Kidney glomerular epithelial cell (primary cell): ENCODE data around the gene GFM1.
"Not testable (repeated sequence)": the region's sequence is repeated elsewhere in the genome, so short reads cannot be mapped to it uniquely, and the experiment has no call there.

Experiments
- DNase-seq: peaks from one replicate; lab custom pipeline; 2025; lab: John Stamatoyannopoulos, UW

Gene GFM1

GRCh38 chr3:158678687-158679086 is 34.4 kb downstream of the GFM1 start:
- no peak for DNase-seq

- DNase-seq = no peak
These were observed 35.2 kb downstream of the GFM1 start for GRCh38 chr3:158679547-158680000.

DNA sequence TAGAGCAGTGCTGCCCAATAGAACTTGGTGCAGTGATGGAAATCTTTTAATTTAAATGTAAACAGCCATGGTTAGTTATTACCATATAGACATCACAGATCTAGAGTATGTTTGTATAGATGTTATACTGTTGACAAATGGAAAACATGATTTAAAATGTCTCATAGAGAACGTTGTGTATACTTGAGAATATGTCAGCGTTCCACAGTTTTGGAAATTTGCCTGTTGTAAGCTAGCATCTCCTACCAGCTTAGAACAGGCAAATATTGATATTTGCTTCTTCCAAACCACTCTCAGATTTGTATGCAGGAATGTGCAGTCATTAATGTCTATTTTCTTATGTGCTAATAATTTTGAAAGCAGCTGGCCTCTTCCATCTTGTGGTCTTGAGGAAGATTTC is 36.5 kb downstream of the GFM1 start:
- DNase-seq = no peak

- peak; percentile 17 for DNase-seq
These were observed 39.1 kb downstream of the GFM1 start for GRCh38 chr3:158683230-158683962.

GRCh38 chr3:158685159-158685558 is 40.8 kb downstream of the GFM1 start:
- DNase-seq = no peak

DNA sequence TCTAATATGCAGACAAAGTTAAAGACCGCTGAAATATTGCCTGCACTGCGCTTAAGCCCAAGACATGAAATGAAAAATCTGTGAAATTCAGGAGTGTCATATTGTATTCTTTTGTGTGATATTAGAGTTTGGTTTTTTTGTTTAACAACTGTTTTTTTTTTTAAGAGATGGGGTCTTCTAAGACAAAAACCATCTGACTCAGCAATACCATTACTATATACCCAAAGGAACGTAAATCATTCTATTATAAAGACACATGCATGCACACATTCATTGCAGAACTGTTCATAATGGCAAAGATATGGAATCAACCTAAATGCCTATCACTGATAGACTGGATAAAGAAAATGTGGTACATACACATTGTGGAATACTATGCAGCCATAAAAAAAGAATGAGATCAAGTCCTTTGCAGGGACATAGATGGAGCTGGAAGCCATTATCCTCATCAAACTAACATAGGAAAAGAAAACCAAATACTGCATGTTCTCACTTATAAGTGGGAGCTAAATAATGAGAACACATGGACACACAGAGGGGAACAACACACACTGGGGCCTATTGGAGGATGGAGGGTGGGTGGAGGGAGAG is 49.6 kb downstream of the GFM1 start:
- not testable (repeated sequence) for DNase-seq

GRCh38 chr3:158696618-158697017 is 52.3 kb downstream of the GFM1 start:
- DNase-seq = no peak

DNA sequence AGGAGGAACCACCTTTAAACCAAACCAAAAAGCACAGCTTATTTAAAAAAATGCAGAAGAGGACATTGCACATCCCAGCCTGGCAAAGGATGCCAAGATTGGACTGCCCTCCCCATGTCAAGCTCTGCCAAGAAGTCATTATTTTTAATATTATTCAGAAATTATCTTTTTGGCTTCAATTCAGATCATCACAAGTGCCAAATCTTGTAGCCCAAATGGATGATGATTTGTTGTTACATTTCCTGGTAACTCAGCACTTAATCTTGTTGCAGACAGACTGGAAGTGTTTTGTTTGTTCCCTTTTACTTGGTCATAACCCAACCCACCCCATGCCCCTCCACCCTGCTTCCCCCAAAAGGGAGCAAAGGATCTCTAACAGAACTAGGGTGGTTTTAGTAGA is 56.2 kb downstream of the GFM1 start:
- no peak for DNase-seq

DNA sequence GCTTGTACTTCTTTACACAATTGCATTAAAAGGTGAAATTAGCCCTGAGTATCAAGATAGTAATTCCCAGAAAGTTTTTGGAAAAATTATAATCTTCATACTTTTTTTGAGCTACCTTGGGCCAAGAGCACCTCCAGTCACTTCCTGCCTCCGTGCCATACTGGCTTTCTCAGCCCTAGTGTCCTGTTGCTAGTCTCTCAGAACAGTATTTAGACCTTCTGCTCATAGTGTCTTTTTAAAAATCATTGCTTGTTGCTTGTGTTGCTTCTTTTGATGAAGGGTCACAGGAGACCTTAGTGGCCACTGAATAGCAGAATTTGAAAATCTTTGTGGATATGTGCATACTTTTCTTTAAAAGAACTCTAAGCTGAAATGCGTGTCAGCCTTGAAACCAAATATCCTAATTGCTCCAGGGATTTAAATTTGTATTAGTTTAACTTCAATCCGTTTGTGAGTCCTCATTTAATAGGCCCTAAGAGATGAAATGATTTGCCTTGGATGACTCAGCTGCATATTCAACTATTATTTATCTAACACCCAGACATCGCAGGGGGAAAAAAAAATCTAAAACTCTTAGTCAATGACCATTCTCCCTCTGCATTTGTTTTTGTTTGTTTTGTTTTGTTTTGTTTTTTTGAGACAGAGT is 57.2 kb downstream of the GFM1 start:
- DNase-seq = no peak

- peak; percentile 26 for DNase-seq
These were observed 58.6 kb downstream of the GFM1 start for GRCh38 chr3:158702815-158703481.

DNA sequence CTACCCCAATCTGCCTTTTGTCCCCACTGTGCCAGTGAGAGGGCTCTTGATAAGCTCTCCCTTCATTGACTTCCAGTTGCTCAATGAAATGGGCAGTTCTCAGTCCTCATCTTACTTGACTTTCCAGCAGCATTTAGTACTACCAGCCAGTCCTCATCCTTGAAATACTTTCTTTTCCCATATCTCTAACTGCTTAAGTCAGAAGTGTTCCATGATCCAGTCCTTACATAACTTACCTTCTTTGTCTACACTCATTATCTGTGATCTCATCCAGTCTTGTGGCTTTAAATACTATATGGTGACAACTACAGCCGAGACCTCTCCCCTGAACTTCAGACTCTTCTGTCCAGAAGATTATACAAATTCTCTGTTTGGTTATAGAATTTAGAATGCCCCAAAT is 59.2 kb downstream of the GFM1 start:
- DNase-seq = no peak

GRCh38 chr3:158709666-158710083 is 65.3 kb downstream of the GFM1 start:
- DNase-seq = peak; percentile 98

DNA sequence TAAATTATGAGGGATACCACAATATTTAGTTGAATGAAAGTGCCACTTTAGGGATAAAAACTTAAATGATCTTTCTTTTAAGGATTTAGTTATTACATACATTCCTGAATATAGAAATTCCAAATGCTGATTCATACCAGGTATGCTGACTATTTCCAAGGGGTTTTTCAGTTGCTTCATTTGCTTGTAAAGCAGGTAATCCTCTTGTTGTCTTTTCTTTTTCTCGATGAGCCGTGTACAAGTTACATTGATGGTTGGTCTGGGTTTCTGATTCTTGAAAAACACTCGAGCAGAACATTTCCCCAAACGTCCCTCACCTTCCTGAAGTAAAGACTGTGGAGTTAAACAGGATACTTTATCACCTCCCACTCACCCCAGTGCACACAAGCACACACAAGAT is 66.3 kb downstream of the GFM1 start:
- DNase-seq = peak; percentile 50

DNA sequence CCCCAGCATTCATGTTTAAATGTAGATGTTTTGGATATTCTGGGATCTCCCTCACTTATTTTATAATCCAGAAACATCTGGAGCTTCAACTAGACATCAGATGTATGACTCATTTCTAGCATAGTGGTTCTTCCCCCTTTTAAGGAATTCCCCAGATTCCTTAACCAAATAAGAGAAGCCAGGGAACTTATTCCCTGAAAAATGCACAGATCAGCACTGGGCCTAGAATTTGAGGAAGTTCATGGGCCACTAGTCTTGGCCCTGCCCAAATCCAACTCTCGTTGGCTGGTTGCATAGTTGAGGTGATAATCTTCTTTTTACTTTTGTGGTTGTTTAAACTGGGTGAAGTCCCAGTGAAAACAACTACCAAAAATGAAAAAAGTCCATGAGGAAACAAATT is 67.6 kb downstream of the GFM1 start:
- peak; percentile 44 for DNase-seq

GRCh38 chr3:158712443-158712842 is 68.1 kb downstream of the GFM1 start:
- DNase-seq = no peak

- DNase-seq = no peak
These were observed 68.8 kb downstream of the GFM1 start for GRCh38 chr3:158713094-158713499.

GRCh38 chr3:158717576-158717975 is 73.2 kb downstream of the GFM1 start:
- DNase-seq = no peak

DNA sequence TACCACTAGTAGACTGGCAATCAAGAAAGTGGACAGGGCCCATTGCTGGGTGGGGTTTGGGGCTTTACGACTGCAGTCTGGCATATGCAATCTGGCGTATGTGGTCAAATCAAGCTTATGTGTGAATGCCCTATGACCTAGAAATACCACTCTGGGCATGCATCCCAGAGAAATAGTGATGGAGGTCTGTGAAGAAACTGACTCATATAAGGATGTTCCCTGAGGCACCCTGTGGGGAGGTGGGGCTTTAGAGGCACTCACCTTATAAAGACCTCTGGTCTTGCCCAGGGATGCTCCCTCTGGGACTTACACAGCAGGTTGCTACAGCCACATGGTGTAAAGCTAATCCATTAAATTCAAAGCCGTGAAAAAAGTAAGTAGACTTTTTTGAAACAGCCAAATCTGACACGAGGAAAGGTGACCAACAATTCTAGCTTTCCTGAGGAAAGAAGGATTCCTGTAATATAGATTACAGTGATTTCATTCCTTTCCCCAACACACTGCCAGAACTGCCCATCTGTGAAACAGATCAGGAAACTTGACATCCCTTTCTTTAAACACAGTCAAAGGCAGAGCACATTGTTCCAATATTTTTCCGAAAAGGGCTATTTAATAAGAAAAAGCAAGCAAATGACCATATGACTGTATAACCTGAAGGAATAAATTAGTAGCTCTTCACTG is 74.3 kb downstream of the GFM1 start:
- peak; percentile 90 for DNase-seq

- no peak for DNase-seq
These were observed 77.8 kb downstream of the GFM1 start for GRCh38 chr3:158722108-158722507.

DNA sequence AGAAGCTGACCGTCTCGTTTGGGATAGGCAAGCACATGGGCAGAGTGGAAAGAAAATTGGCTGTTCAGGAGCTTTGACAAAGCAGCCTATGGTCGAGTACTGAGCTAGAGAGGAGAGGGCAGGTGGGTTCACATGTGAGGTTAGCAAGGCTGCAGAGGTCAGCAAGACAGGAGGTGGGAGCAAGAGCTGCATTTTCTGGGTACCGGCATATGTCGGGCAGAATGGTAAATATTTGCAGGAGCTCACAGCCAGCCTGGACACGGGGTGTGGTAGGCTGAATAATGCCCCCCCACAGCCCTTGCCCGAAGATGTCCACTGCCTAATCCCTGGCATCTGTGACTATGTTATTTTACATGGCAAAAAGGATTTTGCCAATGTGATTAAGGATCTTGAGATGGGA is 79.7 kb downstream of the GFM1 start:
- no peak for DNase-seq

GRCh38 chr3:158725348-158726011 is 81.2 kb downstream of the GFM1 start:
- peak; percentile 97 for DNase-seq
